Measurements from ENCODE around the gene RAP1GDS1.
A peak's percentile ranks its signal among the peaks of the same experiment; 100 is the strongest.
"Not testable (repeated sequence)": the region's sequence is repeated elsewhere in the genome, so short reads cannot be mapped to it uniquely, and the experiment has no call there.

The RAP1GDS1 gene

GRCh38 chr4:98470831-98471230 lies 209.6 kb downstream of the RAP1GDS1 start:
- DNase-seq (ENCODE audit: low read depth): peak; percentile 85
- H3K4me3 ChIP-seq (ENCODE audit: control insufficient read depth, low read depth, low read length): no peak overlapping the region
- TF ChIP-seq CTCF (IDR thresholded peaks at IDR 0.05; ENCODE audit: control insufficient read depth, insufficient read depth, low read depth, low read length, missing control alignments): no peak

- no peak for DNase-seq (ENCODE audit: low read depth)
- TF ChIP-seq CTCF (IDR thresholded peaks at IDR 0.05; ENCODE audit: control insufficient read depth, insufficient read depth, low read depth, low read length, missing control alignments): no peak
- H3K4me3 ChIP-seq (ENCODE audit: control insufficient read depth, low read depth, low read length): no peak overlapping the region
These were observed 211.9 kb downstream of the RAP1GDS1 start for GRCh38 chr4:98473046-98473445.

DNA sequence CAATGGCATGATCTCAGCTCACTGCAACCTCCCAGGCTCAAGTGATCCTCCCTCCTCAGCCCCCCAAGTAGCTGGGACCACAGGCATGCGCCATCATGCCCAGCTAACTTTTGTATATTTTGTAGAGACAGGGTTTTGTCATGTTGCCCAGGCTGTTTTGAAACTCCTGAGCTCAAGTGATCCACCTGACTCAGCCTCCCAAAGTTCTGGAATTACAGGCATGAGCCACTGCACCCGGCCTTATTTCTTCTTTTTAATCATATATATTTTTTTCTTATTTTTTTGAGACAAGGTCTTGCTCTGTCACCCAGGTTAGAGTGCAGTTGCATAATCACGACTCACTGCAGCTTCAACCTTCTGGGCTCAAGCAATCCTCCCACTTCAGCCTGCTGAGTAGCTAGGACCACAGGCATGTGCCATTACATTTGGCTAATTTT lies 213.2 kb downstream of the RAP1GDS1 start:
- no peak overlapping the region for H3K4me3 ChIP-seq (ENCODE audit: control insufficient read depth, low read depth, low read length)
- peak; percentile 46 for DNase-seq (ENCODE audit: low read depth)
- no peak for TF ChIP-seq CTCF (IDR thresholded peaks at IDR 0.05; ENCODE audit: control insufficient read depth, insufficient read depth, low read depth, low read length, missing control alignments)

DNA sequence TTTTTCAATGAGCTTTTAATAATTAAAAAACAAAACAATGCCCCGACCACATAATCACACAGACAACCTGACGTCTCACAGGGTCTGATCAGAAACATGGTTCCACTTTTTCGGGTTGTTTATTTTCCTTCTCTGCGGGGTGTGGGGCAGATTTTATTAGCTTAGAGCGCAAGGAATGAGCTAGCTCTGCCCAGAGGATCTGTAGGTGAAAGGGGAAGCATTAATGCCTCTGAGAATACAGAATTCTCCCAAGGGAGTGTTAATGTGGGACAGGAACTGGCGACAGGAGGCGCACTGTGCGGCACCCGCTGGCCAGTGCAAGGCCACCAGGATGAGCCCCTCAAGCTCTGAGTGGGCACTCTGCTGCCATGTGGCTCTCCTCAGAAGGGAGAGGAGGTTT lies 215.7 kb downstream of the RAP1GDS1 start:
- no peak overlapping the region for H3K4me3 ChIP-seq (ENCODE audit: control insufficient read depth, low read depth, low read length)
- no peak for TF ChIP-seq CTCF (IDR thresholded peaks at IDR 0.05; ENCODE audit: control insufficient read depth, insufficient read depth, low read depth, low read length, missing control alignments)
- DNase-seq (ENCODE audit: low read depth): no peak

DNA sequence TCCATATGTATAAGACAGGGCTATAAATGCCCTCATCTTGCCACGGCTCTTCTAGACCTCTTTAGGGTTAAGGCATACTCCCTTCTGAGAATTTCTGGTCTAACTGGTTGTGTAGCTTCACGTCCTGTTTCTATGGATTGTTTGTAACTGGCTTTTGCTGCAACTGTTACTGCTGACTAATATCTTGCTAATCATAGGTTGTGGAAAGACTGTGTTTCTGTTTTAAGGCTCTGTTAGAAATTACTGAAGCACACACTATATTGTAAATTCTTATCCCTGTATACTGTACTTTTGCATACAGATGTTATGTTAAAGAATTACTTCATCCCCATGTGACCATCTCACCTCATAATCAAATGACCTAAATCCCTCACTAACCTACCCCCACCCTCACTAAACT lies 218.4 kb downstream of the RAP1GDS1 start:
- DNase-seq (ENCODE audit: low read depth); H3K4me3 ChIP-seq (ENCODE audit: control insufficient read depth, low read depth, low read length): not testable (repeated sequence)

DNA sequence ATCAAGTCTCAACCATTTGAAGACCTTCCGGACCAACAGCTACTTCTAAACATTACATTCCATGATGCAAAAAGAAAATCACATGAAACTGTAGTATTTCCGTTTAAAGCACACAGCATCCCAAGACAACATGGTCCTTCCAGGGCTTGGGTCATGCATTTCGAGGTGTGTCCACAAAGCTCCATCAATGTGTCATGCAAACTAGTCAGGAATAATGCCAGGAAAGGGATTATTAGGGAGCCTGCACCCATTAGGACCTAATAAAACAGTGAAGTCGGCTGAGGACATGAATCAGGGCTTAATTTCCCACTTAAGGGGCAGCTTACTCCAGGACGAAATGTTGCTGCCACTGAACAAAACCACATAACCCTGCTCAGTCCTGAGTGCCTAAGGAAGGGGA lies 219.4 kb downstream of the RAP1GDS1 start:
- DNase-seq (ENCODE audit: low read depth): no peak
- no peak for TF ChIP-seq CTCF (IDR thresholded peaks at IDR 0.05; ENCODE audit: control insufficient read depth, insufficient read depth, low read depth, low read length, missing control alignments)
- no peak overlapping the region for H3K4me3 ChIP-seq (ENCODE audit: control insufficient read depth, low read depth, low read length)

DNA sequence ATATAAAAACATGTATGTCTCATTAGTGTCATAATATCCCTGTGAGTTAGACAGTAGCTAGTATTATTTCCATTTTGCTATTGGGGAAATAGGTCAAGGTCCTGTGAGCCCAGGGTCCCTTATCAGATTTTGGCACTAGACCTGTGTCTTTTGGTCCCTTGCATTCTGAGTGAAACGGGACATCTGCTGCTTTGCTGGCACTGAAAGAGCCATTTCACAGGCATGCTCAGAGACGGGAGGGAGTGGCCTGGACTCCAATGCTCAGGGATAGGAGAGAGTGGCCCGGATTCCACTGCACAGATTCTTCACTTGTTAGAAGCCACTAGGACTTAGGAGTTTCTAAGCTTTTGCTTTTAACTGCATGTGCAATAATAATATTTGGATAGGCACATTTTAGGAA lies 220.0 kb downstream of the RAP1GDS1 start:
- no peak for TF ChIP-seq CTCF (IDR thresholded peaks at IDR 0.05; ENCODE audit: control insufficient read depth, insufficient read depth, low read depth, low read length, missing control alignments)
- DNase-seq (ENCODE audit: low read depth): no peak
- H3K4me3 ChIP-seq (ENCODE audit: control insufficient read depth, low read depth, low read length): no peak overlapping the region

Measured in AG09309 (cell line).